ENCODE measurements around the gene LGALS14.
"Not testable (repeated sequence)": the region's sequence is repeated elsewhere in the genome, so short reads cannot be mapped to it uniquely, and the experiment has no call there.

LGALS14 gene

DNA sequence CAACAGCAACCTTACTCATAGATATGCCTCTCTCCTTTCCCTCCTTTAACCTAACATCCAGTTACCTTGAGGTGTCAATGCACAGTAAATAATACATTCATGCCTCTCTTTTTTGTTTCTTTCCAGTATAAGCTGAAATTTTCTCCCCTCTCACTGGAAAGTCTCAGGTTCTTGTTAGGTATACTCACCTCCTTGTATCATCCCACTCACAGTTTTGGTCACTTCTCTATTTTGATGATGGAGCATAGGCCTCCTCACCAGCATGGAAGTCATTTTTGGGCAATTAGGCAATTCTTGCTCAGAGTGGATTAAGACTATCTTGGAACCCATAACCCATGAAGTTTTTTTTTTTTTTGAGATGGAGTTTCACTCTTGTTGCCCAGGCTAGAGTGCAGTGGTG, 5.7 kb upstream of the LGALS14 start:
- no peaks in the 10 kb centered on the region for H3K27me3 ChIP-seq (ENCODE audit: insufficient read depth, low read length)
- H3K9ac ChIP-seq (ENCODE audit: low read depth, low read length) = no peak overlapping the region
- no peaks in the 10 kb centered on the region for H3K36me3 ChIP-seq (ENCODE audit: insufficient read depth, low read depth, low read length)
- no peaks in the 10 kb centered on the region for H3K9me3 ChIP-seq (ENCODE audit: insufficient read depth, low read depth, low read length)
- no peaks in the 10 kb centered on the region for H3K4me1 ChIP-seq (ENCODE audit: insufficient read depth, low read length)
- no peak overlapping the region for H3K4me3 ChIP-seq (ENCODE audit: low read length)
- no peak overlapping the region for H3K27ac ChIP-seq (ENCODE audit: low read length)

DNA sequence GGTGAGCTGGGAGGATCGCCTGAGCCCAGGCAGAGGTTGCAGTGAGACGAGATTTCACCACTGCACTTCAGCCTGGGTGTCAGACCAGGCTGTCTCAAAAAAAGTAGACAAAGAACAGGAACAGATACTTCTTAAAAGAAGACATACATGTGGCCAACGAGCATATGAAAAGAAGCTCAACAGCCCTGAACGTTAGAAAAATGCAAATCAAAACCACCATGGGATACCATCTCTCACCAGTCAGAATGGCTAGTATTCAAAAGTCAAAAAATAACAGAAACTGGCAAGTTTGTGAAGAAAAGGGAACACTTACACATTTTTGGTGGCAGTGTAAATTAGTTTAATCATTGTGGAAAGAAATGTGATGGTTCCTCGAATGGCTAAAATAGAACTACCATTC, 3.0 kb upstream of the LGALS14 start:
- H3K27ac ChIP-seq (ENCODE audit: low read length) = no peak overlapping the region
- H3K27me3 ChIP-seq (ENCODE audit: insufficient read depth, low read length) = no peaks in the 10 kb centered on the region
- H3K9ac ChIP-seq (ENCODE audit: low read depth, low read length) = no peak overlapping the region
- H3K4me1 ChIP-seq (ENCODE audit: insufficient read depth, low read length) = no peaks in the 10 kb centered on the region
- no peaks in the 10 kb centered on the region for H3K36me3 ChIP-seq (ENCODE audit: insufficient read depth, low read depth, low read length)
- H3K4me3 ChIP-seq (ENCODE audit: low read length) = no peak overlapping the region
- no peaks in the 10 kb centered on the region for H3K9me3 ChIP-seq (ENCODE audit: insufficient read depth, low read depth, low read length)

DNA sequence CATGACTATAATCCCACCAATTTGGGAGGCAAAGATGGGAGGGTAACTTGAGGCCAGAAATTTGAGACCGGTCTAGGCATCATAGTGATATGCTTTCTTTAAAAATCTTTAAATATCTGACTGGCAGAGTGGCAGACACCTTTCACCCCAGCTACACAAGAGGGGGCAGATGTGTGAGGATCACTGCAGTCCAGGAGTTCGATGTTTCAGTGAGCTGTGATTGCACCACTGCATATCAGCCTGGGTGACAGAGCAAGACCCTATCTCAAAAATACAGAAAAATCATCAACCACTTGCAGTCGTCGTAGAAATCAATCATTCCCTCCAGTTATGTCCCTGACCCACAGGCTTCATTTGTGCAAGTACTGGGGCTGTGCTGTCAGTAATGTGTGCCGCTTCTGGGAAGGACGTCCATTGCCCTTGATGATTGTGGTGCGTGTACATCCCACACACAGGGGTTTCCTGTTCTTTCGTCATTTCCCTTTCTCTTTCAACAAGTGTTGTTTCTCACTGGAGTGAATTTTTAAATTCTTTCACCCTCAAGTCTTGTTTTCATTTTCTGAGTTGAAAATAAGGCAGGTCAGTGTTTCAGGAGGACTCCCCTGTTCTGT, 1.4 kb downstream of the LGALS14 start:
- H3K27ac ChIP-seq (ENCODE audit: low read length) = no peak overlapping the region
- H3K4me1 ChIP-seq (ENCODE audit: insufficient read depth, low read length) = no peaks in the 10 kb centered on the region; the same call in 1 of the 2 replicates
- H3K4me3 ChIP-seq (ENCODE audit: low read length) = no peak overlapping the region
- H3K27me3 ChIP-seq (ENCODE audit: insufficient read depth, low read length) = no peaks in the 10 kb centered on the region
- H3K9me3 ChIP-seq (ENCODE audit: insufficient read depth, low read depth, low read length) = no peaks in the 10 kb centered on the region
- no peaks in the 10 kb centered on the region for H3K36me3 ChIP-seq (ENCODE audit: insufficient read depth, low read depth, low read length)
- no peak overlapping the region for H3K9ac ChIP-seq (ENCODE audit: low read depth, low read length)

DNA sequence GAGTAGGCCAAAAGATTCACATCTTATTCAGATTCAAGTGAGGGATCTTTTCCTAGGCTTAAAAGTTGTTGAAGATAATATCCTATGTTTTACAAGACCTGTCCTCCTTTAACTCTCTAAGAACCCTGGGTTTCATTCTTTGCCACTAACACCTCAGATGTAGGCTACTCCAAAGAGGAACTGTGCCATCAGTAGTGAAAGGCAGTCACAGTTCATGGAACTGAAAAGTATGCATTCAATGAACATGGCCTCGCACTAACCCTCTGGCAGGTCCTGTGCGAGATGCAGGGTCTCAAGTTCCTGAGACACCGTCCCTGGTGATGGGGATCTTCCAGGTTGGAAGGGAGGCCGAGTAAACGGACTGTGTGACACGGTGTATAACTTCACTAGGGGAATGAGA, 4.3 kb downstream of the LGALS14 start:
- Histone ChIP-seq H3K9ac (ENCODE audit: low read depth, low read length) (no peak overlapping the region), H3K4me3 (ENCODE audit: low read length) (no peak overlapping the region), H3K4me1 (ENCODE audit: insufficient read depth, low read length) (no peaks in the 10 kb centered on the region; the same call in 1 of the 2 replicates), H3K9me3 (ENCODE audit: insufficient read depth, low read depth, low read length) (no peaks in the 10 kb centered on the region), H3K36me3 (ENCODE audit: insufficient read depth, low read depth, low read length) (no peaks in the 10 kb centered on the region), H3K27ac (ENCODE audit: low read length) (no peak overlapping the region), H3K27me3 (ENCODE audit: insufficient read depth, low read length) (no peaks in the 10 kb centered on the region)

DNA sequence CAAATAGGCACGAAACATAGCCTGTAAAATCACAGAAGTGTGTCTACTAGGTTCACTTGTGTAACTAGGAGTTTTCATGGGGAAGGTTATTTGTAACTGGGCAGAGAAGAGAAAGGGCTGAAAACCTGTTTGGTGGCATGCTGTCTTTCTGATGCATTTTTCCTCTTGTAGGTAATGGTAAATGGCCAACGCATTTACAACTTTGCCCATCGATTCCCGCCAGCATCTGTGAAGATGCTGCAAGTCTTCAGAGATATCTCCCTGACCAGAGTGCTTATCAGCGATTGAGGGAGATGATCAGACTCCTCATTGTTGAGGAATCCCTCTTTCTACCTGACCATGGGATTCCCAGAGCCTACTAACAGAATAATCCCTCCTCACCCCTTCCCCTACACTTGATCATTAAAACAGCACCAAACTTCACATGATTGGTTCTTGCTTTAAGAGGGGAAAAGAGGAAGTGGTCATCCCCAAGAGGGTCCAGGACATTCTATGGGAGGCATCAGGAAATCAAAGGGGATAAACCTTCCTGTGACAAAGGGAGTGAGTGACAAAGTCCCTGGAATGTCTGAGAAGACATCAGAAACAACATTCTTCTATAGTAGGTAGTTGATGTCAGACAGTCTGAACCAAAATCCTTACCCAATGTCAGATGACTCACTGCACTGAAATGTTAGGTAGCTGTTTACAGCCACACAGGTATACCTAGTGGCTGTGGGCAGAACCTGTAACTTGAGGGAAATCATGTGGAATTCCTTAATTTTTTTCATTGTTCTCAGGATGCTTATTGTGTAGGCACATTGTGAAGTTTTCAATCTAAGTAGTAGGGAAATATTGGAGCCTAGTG, 5.0 kb downstream of the LGALS14 start:
- H3K36me3 ChIP-seq (ENCODE audit: insufficient read depth, low read depth, low read length) = no peaks in the 10 kb centered on the region
- no peaks in the 10 kb centered on the region for H3K9me3 ChIP-seq (ENCODE audit: insufficient read depth, low read depth, low read length)
- no peaks in the 10 kb centered on the region for H3K27me3 ChIP-seq (ENCODE audit: insufficient read depth, low read length)
- H3K27ac ChIP-seq (ENCODE audit: low read length) = no peak overlapping the region
- no peak overlapping the region for H3K4me3 ChIP-seq (ENCODE audit: low read length)
- no peak overlapping the region for H3K9ac ChIP-seq (ENCODE audit: low read depth, low read length)
- no peaks in the 10 kb centered on the region; the same call in 1 of the 2 replicates for H3K4me1 ChIP-seq (ENCODE audit: insufficient read depth, low read length)

DNA sequence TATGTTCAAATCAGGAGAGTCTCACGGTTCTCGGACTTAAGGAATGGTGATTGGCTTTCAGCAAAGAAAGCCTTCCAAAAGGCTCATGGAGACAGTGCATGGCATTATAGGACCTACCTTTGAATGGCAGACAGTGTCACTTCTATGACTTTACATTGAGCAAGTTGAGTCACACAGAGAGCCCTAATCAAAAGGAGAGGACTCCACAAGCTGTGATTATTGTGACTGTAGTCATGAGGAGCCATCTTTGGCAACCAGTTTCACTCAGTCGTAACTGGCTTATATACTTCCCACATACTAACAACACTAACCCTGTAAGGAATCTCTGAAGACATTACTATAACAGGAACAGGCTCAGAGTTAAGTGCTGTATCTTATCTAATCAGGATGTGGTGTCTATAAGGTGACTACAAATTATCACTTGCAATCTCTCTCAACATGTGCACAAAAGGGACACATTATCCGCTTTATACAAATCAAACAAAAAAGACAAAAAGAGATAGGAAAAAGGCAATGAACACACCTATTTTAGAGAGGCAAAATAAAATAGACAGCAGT, 6.1 kb downstream of the LGALS14 start:
- Histone ChIP-seq H3K9me3 (ENCODE audit: insufficient read depth, low read depth, low read length) (no peaks in the 10 kb centered on the region), H3K36me3 (ENCODE audit: insufficient read depth, low read depth, low read length) (no peaks in the 10 kb centered on the region), H3K4me3 (ENCODE audit: low read length) (no peak overlapping the region), H3K27ac (ENCODE audit: low read length) (no peak overlapping the region), H3K9ac (ENCODE audit: low read depth, low read length) (no peak overlapping the region), H3K27me3 (ENCODE audit: insufficient read depth, low read length) (no peaks in the 10 kb centered on the region), H3K4me1 (ENCODE audit: insufficient read depth, low read length) (no peaks in the 10 kb centered on the region; the same call in 1 of the 2 replicates)

DNA sequence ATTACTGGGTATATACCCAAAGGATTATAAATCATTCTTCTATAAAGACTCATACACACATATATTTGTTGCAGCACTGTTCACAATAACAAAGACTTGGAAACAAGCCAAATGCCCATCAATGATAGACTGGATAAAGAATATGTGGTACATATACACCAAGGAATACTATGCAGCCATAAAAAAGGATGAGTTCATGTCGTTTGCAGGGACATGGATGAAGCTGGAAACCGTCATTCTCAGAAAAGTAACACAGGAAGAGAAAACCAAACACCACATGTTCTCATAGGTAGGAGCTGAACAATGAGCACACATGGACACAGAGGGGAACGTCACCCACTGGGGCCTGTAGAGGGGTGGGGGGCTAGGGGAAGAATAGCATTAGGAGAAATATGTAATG, 15.9 kb downstream of the LGALS14 start:
- not testable (repeated sequence) for H3K27ac ChIP-seq (ENCODE audit: low read length); H3K4me1 ChIP-seq (ENCODE audit: insufficient read depth, low read length); H3K9me3 ChIP-seq (ENCODE audit: insufficient read depth, low read depth, low read length); H3K36me3 ChIP-seq (ENCODE audit: insufficient read depth, low read depth, low read length); H3K27me3 ChIP-seq (ENCODE audit: insufficient read depth, low read length); H3K4me3 ChIP-seq (ENCODE audit: low read length); H3K9ac ChIP-seq (ENCODE audit: low read depth, low read length)

DNA sequence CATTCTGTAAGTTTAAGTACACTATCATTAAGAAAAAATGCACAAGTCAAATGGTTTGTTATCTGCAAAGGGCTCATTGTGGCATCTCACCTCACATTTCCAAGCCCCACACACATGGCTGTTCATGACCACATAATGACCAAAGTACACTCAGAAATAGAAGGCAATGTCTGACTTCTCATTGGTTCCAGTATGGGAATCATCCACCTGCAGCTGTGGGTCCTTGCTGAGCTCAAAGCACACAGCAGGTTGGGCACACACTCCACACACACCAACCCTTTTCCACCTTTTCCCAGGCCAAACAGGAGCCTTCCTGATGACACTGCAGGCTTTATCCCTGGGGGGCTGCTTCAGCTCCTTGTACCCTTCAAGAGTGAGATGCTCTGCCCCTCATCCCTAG, 21.7 kb downstream of the LGALS14 start:
- no peaks in the 10 kb centered on the region for H3K4me1 ChIP-seq (ENCODE audit: insufficient read depth, low read length)
- H3K27me3 ChIP-seq (ENCODE audit: insufficient read depth, low read length) = peaks cover 16% of the 10 kb centered on the region; the same call in 1 of the 2 replicates
- H3K36me3 ChIP-seq (ENCODE audit: insufficient read depth, low read depth, low read length) = no peaks in the 10 kb centered on the region
- no peaks in the 10 kb centered on the region for H3K9me3 ChIP-seq (ENCODE audit: insufficient read depth, low read depth, low read length)
- no peak overlapping the region for H3K9ac ChIP-seq (ENCODE audit: low read depth, low read length)
- H3K27ac ChIP-seq (ENCODE audit: low read length) = no peak overlapping the region
- H3K4me3 ChIP-seq (ENCODE audit: low read length) = no peak overlapping the region

DNA sequence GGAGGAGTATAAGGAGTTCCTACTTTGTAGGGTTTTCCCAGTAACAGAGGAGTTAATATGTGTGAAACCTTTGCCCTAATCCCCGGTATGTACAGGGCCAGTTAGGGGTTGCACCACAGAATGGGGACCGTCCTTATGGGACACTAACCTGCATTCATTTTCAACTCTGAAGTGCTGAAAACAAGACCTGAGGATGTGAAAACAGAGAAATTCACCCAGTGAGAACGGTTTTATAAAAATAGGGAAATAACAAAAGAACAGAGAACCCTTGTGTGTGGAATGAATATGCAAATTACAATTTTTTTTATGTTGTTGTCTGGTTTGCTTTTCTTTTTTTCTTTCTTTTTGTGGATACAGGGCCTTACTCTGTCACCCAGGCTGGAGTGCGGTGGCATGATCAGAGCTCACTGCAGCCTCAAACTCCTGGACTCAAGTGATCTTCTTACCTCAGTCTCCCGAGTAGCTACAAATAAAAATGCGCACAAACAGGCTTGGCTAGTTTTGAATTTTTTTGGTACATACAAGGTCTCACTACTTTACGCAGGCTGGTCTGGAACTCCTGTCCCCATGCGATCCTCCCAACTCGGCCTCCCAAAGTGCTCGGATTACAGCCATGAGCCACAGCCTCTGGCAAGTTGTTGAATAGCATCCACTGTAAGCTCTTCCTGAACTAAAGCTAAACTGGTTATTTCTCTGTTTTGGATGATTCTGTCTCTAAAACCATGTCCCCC, 23.0 kb downstream of the LGALS14 start:
- no peak overlapping the region for H3K27ac ChIP-seq (ENCODE audit: low read length)
- no peaks in the 10 kb centered on the region for H3K4me1 ChIP-seq (ENCODE audit: insufficient read depth, low read length)
- H3K27me3 ChIP-seq (ENCODE audit: insufficient read depth, low read length) = peaks cover 16% of the 10 kb centered on the region; the same call in 1 of the 2 replicates
- H3K36me3 ChIP-seq (ENCODE audit: insufficient read depth, low read depth, low read length) = no peaks in the 10 kb centered on the region
- H3K9ac ChIP-seq (ENCODE audit: low read depth, low read length) = no peak overlapping the region
- no peak overlapping the region for H3K4me3 ChIP-seq (ENCODE audit: low read length)
- no peaks in the 10 kb centered on the region; the same call in 1 of the 2 replicates for H3K9me3 ChIP-seq (ENCODE audit: insufficient read depth, low read depth, low read length)

DNA sequence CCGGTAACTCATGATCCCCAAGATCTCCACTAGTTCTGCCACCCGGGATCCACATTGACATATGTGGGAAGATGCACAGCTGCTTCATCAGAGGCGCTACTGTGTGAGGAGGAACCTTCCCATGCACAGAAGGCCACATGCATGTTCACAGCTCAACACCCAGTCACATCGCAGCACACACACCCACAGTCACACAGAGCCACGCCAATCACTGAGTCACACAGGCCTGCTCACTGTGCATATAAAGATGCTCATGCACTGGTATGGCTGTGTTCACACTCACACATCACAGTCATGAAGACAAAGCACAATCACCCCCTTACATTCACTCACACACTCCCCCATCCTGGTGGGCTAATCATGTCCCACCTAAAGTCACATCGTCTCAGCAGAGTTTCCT, 23.8 kb downstream of the LGALS14 start:
- no peaks in the 10 kb centered on the region for H3K4me1 ChIP-seq (ENCODE audit: insufficient read depth, low read length)
- H3K36me3 ChIP-seq (ENCODE audit: insufficient read depth, low read depth, low read length) = no peaks in the 10 kb centered on the region
- no peak overlapping the region for H3K9ac ChIP-seq (ENCODE audit: low read depth, low read length)
- H3K27ac ChIP-seq (ENCODE audit: low read length) = no peak overlapping the region
- no peak overlapping the region for H3K4me3 ChIP-seq (ENCODE audit: low read length)
- H3K27me3 ChIP-seq (ENCODE audit: insufficient read depth, low read length) = peaks cover 14% of the 10 kb centered on the region; the same call in 1 of the 2 replicates
- no peaks in the 10 kb centered on the region; the same call in 1 of the 2 replicates for H3K9me3 ChIP-seq (ENCODE audit: insufficient read depth, low read depth, low read length)

DNA sequence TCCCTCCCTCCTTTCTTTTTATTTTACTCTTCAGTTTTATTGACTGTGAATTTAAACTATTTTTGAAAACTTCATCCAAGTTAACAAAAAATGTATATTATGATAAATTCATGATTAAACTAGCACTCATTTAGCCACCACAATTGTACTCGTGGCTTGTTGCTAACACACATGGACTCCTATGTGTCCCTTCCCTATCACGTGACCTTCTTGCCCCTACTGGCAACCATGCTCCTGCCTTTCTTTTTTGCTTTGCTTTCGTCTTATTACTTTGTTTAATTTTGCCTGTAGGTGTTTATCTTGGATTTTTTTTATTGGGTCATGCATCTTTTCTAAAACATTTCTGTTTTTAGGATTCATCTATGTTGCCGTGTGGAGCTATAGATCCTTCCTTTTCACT, 25.3 kb downstream of the LGALS14 start:
- no peak overlapping the region for H3K9ac ChIP-seq (ENCODE audit: low read depth, low read length)
- H3K27ac ChIP-seq (ENCODE audit: low read length) = no peak overlapping the region
- no peaks in the 10 kb centered on the region for H3K36me3 ChIP-seq (ENCODE audit: insufficient read depth, low read depth, low read length)
- peaks cover 11% of the 10 kb centered on the region; the same call in 1 of the 2 replicates for H3K27me3 ChIP-seq (ENCODE audit: insufficient read depth, low read length)
- H3K9me3 ChIP-seq (ENCODE audit: insufficient read depth, low read depth, low read length) = no peaks in the 10 kb centered on the region; the same call in 1 of the 2 replicates
- no peaks in the 10 kb centered on the region for H3K4me1 ChIP-seq (ENCODE audit: insufficient read depth, low read length)
- H3K4me3 ChIP-seq (ENCODE audit: low read length) = no peak overlapping the region
